Measurements from ENCODE around the gene ALKBH2.

ALKBH2 gene

GRCh38 chr12:109113661-109114321 is 20.5 kb upstream of the ALKBH2 start:
- no peak for DNase-seq

- DNase-seq = no peak
Measured at GRCh38 chr12:109112720-109113465, 19.6 kb upstream of the ALKBH2 start.

- DNase-seq = peak; percentile 82
Measured at GRCh38 chr12:109110988-109111495, 17.8 kb upstream of the ALKBH2 start.

- no peak for DNase-seq
Measured at GRCh38 chr12:109109746-109110350, 16.6 kb upstream of the ALKBH2 start.

GRCh38 chr12:109105176-109105575 is 11.9 kb upstream of the ALKBH2 start:
- no peak for DNase-seq

- DNase-seq = no peak
Measured at GRCh38 chr12:109102491-109102890, 9.2 kb upstream of the ALKBH2 start.

- DNase-seq = no peak
Measured at GRCh38 chr12:109100741-109101140, 7.5 kb upstream of the ALKBH2 start.

GRCh38 chr12:109099431-109100020 is 6.3 kb upstream of the ALKBH2 start:
- DNase-seq = peak; percentile 62

- no peak for DNase-seq
Measured at GRCh38 chr12:109098651-109099050, 5.4 kb upstream of the ALKBH2 start.

- no peak for DNase-seq
Measured at GRCh38 chr12:109098183-109098604, 4.9 kb upstream of the ALKBH2 start.

GRCh38 chr12:109097435-109098182 is 4.3 kb upstream of the ALKBH2 start, which contains the start of gene UNG:
UNG (plus strand) TSS chr12:109097597; CDS start chr12:109097680, 83 bp downstream.
- peak; percentile 98 for DNase-seq

GRCh38 chr12:109097140-109097434 is 3.8 kb upstream of the ALKBH2 start:
- no peak for DNase-seq

GRCh38 chr12:109092497-109093021 is 713 bp downstream of the ALKBH2 start:
- peak; percentile 41 for DNase-seq

- no peak for DNase-seq
Measured at GRCh38 chr12:109089683-109090082, 3.6 kb downstream of the ALKBH2 start.

GRCh38 chr12:109088818-109089217 is 4.5 kb downstream of the ALKBH2 start:
- DNase-seq = no peak

GRCh38 chr12:109087250-109087649 is 6.0 kb downstream of the ALKBH2 start:
- DNase-seq = no peak

GRCh38 chr12:109085590-109085989 is 7.7 kb downstream of the ALKBH2 start:
- no peak for DNase-seq

GRCh38 chr12:109084425-109084824 is 8.8 kb downstream of the ALKBH2 start:
- no peak for DNase-seq

- DNase-seq = no peak
Measured at GRCh38 chr12:109082751-109083150, 10.5 kb downstream of the ALKBH2 start.

- no peak for DNase-seq
Measured at GRCh38 chr12:109074866-109075265, 18.4 kb downstream of the ALKBH2 start.

- DNase-seq = no peak
Measured at GRCh38 chr12:109069307-109070271, 23.7 kb downstream of the ALKBH2 start.
